GM19099 (cell line): Measurements from ENCODE around the gene INSC.

Source experiments
- POLR2A ChIP-seq: IDR thresholded peaks from 3 replicates; pipeline ENCODE4 v1.6.1; 2011; ENCODE audit warnings: low read depth; ENCODE audit not compliant: insufficient read length; ENCODE audit errors: extremely low read depth

The INSC gene

DNA sequence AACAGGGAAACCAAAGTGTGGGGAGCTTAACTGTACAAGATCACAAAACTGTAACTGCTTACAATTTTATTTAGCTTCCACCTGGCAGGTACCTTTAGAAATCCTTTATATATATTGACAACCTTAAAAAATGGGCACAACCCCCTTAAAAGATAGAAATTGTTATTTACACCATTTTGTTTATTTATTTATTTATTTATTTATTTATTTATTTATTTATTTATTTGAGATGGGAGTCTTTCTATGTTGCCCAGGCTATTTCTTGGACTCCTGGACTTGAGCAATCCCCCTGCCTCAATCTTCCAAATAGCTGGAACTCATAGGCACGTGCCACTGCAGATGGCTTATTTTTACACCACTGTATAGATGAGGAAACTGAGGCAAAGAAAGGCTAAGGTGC lies 74.5 kb downstream of the INSC start:
- TF ChIP-seq POLR2A: no peak

DNA sequence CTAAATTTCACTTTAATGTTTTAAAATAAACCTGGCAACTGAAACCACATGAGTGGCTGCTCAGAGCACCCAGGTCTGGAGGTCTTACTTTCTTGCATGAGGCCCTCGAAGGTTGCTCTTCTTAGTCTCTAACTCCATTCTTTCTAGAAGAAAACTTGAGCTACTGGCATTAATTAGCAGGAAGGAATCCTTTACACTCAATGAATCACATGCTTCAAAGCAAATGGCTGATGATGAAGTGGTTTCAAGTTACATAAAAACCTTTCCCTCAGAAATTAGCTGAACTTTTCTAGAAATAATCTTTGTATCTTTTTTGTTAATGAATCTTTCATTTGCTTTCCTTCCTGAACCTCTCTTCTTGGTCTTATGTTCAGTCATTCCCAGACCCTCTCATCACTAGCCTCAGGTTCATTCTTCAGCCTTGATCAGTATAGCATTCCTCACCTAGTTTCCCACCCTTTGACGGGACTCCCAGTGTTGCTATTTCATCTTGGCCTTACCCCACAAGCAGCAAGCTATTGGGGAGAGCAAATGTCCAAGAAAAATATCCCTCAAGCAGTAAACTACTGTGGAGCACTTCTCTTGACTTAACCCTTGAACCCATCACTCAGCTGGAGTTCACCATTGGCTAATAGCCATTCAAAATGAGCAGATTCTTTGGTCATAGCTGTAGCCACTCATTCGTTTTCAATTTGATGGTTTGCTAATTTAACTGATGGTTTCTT lies 75.1 kb downstream of the INSC start:
- TF ChIP-seq POLR2A: no peak

DNA sequence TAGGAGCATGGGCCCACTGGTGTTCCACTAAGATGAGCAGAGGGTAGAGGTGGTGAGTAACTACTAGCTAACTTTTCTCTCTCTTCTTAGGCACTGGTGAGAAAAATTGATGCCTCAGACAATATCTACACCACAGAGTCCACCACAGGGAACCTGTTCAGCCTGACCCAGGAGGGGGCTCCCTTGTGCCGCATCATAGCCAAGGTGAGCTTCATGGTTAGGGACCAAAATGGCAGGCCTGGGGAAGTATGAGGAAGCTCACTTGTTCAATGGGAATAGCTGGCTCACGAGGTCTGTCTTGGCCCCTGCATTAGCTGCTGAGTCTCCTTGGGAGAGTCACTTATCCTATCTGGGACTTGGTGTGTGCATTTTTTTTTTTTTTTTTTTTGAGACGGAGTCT lies 75.9 kb downstream of the INSC start:
- TF ChIP-seq POLR2A: no peak

DNA sequence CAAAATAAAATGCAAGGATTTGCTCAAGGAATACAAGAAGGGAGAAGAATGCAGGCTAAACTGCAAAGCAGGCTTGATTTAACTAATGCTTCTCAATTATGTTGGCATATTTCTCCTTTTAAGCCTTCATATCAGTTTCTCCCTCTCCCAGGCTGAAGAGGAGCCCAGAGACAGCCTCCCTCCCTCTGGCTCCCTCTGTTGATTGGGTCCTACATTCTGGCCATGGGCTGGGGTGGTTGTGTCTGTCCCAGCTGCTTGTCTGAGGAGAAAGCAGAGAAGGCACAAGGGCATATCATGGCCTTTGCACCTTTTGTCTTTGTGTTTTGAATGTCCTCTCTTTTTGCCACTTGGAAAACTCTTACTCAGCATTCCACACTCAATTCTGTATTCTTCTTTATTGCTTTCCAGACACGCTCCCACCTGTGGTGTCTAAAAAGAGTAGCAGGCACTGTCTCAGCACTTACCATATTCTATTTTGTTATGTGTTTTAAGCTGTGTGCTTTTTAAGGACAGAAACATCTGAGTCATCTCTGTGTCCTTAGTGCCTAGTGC lies 77.4 kb downstream of the INSC start:
- no peak for TF ChIP-seq POLR2A

DNA sequence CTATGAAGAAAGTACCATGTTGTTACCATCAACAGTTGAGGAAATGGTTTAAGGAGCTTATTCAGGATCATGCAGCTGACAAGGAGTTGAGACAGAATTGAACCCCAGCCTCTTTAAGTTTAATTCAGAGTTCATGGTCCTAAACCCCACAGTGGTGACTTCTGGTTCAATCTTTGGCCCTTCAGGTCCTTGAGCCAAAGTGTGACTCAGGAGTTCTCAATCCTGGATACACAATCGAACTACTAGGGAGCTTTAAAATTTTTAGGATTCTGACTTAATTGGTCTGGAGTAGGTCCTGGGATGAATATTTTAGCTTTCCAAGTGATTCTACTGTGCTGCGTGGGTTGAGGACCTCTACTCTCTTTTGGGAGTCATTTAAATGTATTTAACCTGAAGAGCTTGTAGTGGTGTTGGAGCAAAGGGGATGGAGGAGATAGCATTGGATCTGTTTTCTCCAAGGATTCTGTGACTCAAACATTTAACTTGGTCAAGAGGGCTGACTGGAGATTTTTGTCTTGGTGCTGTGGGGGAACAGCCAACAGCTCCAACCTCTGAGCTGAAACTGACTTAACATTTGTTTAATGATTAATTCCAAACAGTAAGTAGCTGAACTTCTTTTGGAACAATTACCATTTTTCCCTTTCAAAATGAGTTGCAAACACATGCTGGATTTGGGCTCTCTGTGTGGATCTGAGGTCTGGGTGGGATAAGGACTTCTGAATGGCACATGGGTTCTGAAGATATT lies 80.1 kb downstream of the INSC start:
- TF ChIP-seq POLR2A: no peak

DNA sequence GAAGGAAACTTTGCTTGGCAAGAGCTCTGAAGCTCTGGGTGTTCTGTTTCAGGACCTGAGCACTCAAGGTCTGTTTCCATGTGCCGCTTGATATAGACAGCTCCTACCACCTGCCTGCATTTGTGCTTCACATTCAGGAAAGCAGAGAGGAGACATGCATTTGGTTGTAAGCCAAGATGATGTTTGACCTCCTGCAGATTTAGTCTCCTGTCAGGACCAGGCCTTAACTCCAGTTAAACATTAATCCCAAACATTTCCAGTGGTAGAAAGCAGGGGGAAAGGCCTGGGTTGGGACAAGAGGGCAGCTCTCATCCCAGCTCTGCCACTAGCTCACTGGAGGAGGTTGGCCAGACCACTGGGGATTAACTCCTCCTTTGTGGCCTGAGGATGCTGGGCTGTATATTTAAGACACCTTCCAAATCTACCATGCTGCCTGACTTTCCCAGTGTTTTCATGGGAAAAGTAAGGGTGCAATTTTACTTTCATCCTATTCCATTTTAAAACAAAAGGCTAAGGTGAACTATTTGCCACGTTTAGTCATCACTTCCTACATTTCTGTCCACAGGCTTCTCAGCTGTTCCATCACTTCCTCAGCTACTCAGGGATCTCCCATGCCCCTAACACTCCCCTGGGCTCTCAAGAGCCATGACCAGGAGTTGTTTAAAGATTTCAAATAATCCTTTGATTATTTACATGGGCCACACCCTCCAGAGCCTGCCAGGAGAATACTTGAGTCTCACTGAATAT lies 80.9 kb downstream of the INSC start:
- no peak for TF ChIP-seq POLR2A

DNA sequence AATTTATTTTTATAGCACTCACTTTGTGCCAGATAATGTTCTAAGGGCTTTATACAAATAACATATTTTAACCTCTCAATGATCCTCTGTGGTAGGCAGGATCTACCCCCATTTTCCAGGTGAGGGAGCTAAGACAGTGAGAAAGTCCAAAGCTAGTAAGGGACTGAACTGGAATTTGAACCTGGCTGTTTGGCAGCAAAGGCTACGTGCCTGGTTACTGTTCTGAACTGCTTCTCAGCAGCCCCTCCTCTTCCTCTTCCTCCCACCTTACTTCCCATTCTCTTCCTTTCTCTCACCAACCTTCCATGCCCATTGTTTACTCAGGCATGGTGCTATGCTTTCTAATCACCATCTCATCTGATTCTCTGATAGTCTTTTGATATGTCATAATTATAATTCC lies 82.0 kb downstream of the INSC start:
- no peak for TF ChIP-seq POLR2A

DNA sequence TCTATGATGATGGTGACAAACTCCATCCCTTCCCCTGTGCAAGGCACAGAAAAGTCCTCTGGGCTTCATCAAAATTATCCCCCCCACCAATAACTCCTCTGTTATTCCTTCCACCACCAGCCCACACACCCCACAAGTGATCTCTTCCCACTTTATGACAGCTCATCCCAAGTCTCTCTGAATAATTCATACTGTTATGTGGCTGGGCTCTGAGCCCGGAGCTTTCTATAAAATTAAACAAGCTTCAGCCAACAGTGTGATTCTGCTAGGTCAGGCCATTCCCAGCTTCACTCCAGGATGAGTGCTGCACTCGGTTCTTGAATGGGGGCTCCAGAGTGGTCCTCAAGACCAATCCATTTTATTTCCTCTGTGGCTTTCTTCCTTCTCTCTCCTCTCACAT lies 83.0 kb downstream of the INSC start:
- no peak for TF ChIP-seq POLR2A

DNA sequence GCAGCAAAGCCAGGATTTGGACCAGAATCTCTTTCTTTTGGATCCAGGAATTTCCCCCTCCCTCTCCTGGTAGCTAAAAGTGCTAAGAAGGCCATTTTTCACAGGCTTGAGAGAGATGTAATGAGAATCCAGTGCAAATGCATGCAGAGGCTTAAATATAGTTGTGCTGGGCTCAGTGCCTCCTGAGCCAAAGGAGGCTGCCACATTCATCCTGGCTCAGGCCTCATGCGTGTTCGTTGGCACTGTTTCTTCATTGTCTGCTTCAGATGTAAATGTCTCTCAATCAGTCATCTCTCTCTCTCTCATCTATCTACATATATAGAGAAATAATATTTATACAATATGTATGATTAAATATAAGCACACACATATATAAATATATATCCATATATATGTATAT lies 83.6 kb downstream of the INSC start:
- TF ChIP-seq POLR2A: no peak

DNA sequence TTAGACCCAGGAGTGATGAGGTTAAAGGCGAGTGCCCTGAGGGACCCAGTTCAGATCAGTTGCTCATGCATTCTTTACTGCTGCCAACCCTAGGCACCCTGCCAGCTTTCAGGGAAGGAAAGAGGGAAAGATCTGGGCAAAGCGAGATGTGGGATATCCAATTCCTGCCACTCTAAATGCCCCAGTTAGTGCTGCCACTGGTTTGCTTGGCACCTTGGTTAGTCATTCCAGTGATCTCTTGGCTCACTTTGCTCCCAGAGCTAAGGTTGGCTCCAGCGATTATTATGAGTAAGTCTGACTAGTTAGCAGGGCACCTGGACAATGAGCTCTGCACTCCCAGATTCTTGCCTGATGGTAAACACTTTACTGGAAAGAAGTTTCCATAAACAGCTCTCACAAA lies 85.0 kb downstream of the INSC start:
- TF ChIP-seq POLR2A: no peak

DNA sequence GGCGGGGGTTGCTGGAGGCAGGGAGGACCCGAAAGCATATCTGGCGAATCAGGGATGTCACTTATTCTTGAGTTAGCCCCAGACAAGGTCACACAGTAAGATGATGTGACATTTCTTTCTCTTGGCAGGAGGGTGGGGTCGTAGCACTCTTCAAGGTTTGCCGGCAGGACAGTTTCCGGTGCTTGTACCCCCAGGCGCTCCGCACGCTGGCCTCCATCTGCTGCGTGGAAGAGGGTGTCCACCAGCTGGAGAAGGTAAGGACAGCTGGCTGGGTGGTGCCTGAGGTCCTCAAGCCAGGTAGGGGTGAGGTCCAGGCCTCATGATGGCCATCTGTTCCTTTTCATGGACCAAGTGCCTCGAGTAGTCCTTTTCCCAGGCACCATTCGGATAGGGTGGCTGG lies 86.0 kb downstream of the INSC start:
- TF ChIP-seq POLR2A: no peak

DNA sequence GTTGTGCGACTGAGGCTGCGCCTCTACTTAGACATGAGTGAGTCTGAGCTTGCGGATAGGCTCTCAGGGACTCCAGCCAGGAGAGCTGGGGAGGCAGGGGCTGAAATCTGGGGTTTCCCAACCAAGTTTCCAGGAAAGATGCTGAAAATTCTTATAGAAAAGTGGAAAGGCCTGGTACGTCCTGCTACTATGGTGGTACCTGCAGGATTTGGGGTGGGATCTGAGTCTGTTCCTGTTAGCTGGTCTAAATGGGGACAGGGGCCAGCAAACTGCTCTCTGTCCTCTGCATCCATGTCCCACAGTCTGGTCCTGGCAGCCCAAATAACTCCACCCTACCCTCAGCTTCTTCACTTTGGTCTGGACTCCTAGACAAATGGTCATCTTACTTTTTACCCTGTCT lies 86.9 kb downstream of the INSC start:
- TF ChIP-seq POLR2A: no peak

DNA sequence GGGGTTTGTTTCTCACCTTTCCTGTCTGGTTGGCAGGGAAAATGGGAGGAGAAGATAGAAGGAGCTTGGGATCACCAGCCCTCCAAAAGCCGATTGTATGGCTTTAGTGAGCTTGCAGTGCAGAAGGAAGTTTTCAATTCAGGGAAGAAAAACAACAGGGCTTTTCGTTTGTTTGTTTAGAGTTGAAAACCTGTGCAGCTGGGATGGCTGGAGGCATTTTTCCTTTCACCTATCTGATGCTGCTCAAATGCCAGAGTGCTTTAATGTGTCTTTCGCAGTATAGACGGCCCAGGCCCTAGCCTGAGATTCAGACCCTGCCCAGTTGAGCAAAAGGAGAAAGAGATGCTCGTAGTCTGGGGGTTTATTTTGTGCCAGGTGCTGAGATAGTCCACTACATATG lies 87.9 kb downstream of the INSC start:
- no peak for TF ChIP-seq POLR2A

DNA sequence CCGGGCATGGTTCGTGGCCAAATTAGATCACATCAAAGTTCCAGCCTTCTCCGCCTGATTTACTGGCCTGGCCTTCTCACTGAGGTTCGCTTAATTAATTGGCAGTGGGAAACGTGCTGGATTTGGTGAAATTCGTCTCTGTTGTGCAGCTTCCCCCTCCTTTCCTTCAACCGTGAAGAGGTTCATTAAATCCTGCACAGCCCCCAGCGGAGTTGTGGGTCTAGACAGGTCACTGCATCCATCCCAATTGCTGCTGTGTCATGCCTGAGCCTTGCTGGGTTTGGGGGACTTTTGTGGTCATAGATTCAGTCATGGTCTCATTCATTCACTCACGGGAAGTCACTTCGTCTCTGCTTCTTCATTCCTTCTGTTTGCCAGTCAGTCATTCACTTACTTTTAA lies 90.0 kb downstream of the INSC start:
- no peak for TF ChIP-seq POLR2A

DNA sequence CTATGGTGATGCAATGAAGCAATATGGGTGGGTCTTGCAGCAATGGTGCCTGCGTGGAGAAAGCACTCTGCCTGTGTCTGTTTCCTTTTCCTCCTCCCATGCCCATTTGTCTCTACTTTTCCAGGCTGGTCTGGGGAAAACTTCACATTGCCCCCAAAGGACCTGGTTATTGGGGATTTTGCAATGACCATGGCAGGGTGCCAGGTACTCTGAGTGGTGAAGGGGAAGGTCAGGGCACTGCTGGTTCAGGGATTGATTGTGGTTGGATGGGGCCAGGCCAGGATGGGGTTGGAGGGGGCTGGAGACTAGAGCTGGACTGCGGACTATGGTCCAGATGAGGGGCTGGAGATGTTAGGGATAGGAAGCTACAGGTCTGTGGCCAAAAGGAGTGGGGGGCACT lies 92.1 kb downstream of the INSC start:
- TF ChIP-seq POLR2A: no peak
